Activated effector memory CD4-positive, alpha-beta T cell treated with Interleukin-2 at 50 U/mL for 16 hours (primary cell): Measurements from ENCODE around the gene REXO4.
A peak's percentile ranks its signal among the peaks of the same experiment; 100 is the strongest.
"Not testable (repeated sequence)": the region's sequence is repeated elsewhere in the genome, so short reads cannot be mapped to it uniquely, and the experiment has no call there.

Experiments
- DNase-seq: peaks from one replicate; pipeline ENCODE4 v3.0.0-alpha.2; 2020

Gene REXO4

GRCh38 chr9:133419005-133419404 is 1.2 kb upstream of the REXO4 start:
- DNase-seq: no peak

DNA sequence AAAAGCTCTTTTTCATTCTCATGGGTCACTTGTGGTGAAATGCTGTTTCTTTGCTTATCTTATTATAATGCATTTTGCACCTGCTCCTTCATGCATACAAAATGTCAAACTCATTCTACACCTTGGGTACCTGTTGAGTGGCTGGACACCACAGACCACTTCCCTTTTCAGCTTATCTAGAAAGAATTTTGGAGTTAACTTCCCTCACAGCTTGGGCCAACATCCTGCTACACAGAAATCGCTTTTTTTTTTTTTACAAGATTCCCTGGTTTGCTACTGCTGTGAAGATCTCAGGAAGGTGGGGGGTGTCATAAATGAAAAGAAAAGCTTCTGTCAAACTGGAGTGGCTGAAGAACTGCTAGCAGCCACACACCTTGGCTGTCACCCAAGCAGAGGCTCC is 2.6 kb downstream of the REXO4 start:
- no peak for DNase-seq

GRCh38 chr9:133408042-133408441 is 9.8 kb downstream of the REXO4 start:
- no peak for DNase-seq

DNA sequence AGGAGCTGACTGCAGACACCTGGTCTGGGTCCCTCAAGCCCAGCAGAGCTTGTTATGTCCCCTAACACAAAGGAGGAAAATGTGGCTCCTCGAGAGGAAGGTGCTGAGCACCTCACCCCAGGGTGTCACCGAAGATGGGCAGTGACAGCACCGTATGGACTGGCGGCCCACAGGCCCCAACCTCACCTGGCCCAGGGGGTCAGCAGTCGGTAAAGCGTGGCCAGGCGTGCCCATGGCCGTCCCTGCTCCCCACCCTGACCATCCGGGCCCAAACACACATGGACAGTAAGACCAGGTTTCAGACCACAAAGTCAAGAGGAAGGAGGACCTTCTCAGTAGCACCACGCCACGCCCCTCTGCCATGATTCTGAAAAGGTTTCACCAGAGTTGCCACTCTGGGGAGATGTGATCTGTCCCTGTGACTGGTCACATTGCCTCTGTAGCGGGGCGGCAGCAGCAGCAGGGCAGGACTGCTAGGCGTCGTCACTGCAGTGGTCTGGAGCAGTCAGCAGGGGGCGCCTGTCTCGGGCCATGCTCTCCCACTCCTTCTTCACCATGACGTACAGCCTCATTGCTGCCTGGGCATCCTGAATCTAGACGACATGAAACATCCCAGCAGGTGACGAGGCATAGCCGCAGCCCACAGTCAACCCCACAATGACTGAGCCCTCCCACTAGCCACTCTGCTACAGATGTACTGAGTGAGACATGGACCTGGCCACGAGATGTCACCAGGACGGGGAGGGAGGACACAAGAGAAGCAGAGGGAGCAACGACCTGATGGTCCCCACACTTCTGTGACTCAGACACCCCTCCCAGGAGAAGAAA is 11.1 kb downstream of the REXO4 start:
- DNase-seq: peak; percentile 65

DNA sequence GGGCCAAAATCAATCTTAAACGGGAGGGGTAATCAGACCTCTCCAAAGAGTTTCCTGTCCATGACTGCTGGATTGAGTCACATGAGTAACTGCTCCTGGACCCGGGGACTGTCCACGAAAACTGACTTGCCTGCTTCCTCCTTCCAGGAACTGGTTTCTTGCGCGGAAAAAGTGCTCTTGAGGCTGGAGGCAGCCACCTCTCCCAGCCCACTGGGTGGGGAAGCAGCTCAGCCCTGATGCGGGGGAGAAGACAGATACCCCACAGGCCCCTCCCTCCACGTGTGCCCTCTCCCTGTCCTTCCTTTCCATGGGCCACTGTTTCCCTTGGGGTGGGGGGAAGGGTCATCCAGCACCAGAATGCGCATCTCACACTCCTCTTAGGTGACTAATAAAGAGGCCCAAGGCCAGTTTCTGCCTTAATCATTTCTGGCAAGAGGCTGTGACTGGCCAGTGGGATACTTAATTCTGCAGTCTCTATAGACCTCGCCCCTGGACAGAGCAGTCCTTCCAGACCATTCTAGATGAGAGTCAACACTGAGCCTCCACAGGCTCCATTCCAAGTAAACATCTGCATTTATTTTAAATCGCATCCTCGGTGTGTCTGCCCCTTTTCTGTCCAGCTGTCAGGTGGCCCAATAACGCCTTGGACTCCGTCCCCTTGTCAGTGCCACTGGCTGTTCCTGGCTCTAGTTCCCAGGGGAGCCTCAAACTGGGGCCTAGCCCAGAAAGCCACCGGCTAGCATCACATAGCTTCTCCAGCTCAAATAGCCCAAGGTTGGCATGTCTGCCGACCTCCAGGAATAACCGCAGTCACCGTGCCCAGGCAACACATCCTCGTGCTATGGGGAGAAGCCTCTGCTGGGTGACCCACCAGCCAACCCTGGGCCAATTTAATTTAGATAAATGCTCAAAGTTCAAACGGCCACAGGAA is 12.0 kb downstream of the REXO4 start:
- no peak for DNase-seq

DNA sequence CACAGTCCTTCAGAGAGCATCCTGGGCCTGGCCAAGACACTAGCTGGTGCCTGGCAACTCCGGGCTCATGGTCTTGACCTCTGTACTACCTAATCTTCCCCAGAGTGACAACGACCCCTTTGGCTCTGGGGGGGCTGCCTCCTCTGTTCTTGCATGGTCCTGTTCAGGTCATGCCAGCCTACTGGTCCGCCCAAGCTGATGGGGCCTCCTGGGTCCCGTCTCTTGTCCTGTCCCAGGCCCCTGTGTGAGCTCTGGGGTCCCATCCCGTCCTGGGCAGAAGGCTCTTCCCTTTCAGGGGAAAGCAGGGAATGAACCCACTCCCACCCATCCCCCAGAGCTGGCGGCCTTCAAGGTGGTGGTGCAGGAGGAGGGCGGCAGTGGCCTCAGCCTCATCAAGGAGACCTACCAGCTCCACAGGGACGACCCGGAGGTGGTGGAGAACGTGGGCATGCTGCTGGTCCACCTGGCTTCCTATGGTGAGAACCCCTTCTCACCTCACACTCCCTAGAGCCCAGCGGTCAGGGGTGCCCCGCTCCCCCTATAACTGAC is 13.3 kb downstream of the REXO4 start:
- no peak for DNase-seq

DNA sequence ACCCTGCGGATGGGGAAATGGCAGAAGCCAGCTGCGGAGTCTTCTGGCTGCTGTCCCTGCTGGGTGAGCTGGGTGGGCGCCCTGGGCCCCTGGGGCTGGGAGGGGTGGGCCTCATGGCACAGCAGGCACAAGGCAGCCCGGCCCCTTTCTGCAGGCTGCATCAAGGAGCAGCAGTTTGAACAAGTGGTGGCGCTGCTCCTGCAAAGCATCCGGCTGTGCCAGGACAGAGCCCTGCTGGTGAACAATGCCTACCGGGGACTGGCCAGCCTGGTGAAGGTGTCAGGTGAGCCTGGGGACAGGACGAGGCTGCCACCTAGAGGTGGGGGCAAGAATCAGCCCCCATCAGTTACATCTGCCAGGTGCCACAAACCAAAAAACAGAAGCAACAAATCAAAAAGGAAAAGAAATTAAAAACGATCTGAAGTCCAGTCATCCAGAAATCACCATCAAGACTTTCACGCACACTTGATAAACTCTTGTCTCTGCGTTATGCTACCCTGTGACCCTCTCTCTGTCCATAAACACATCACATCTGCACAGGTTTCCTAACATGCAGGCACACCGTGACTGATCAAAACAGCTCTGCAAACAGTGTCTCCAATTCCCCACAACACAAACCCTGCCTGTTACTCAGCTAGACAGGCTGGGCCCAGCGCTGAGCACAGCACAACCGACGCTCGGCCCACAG is 13.9 kb downstream of the REXO4 start:
- peak; percentile 37 for DNase-seq

- DNase-seq: no peak
Measured at GRCh38 chr9:133402689-133403088, 15.1 kb downstream of the REXO4 start.

- no peak for DNase-seq
Measured at GRCh38 chr9:133401588-133401987, 16.2 kb downstream of the REXO4 start.

- DNase-seq: no peak
Measured at GRCh38 chr9:133400292-133400691, 17.5 kb downstream of the REXO4 start.

GRCh38 chr9:133397895-133398294 is 19.9 kb downstream of the REXO4 start:
- DNase-seq: no peak

GRCh38 chr9:133397370-133397769 is 20.4 kb downstream of the REXO4 start:
- DNase-seq: no peak

DNA sequence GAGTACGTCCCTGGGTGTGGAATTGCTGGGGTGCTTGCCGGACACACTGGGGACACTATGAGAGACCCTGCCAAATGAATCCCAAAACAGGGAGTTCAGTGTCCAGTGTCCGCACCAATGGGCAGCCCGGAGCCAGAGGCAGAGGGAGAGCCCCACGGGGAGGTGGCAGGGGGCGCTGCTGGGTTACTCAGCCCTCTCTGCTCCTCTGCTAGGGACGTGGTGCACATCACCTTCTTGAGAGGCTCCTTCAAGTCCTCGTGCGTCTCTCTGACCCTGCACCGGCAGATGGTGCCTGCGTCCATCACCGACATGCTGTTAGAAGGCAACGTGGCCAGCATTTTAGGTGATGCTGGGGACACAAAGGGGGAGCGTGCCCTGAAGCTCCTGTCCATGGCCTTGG is 20.9 kb downstream of the REXO4 start:
- no peak for DNase-seq

DNA sequence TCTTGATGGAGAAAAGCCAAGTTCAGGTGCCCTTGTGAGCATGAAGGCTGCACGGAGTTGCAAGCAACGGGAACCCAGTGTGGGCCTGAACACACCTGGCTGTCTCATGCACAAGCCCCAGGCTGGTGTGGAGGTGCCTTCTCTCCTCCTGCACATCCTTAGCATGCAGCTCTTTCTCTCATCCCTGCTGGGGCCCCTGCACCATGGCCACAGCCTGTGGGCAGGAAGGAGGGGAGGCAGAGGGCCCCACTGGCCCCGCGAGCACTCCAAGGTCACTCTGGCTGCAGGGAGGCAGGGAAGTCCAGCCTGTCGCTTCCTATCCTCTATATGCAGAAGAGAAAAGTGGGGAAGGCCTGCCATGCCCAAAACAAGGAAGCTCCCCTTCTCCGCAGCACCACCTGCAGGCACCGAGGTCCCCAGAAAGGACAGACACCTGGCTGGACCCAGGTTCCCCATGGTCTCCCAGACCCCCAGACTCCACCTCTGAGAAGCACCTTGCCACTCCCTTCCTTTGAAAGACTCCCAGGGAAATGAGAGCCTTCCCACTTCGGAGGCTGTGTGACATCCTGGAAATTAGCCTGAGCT is 23.0 kb downstream of the REXO4 start:
- DNase-seq: no peak

GRCh38 chr9:133393399-133393798 is 24.4 kb downstream of the REXO4 start:
- no peak for DNase-seq

DNA sequence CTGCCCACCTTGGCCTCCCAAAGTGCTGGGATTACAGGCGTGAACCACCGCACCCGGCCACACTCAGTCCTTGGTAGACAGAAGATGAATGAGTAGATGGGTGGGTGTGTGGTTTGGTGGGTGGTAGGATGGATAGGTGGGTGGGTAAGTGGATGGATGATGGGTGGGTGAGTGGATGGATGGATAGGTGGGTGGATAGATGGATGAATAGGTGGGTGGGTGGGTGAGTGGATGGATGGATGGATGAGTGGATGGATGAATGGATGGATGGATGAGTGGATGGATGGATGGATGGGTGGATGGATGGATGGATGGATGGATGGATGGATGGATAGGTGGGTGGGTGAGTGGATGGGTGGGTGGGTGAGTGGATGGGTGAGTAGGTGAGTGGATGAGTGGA is 25.5 kb downstream of the REXO4 start:
- DNase-seq: not testable (repeated sequence)

GRCh38 chr9:133391449-133391848 is 26.4 kb downstream of the REXO4 start:
- DNase-seq: not testable (repeated sequence)

GRCh38 chr9:133390713-133391112 is 27.1 kb downstream of the REXO4 start:
- no peak for DNase-seq

DNA sequence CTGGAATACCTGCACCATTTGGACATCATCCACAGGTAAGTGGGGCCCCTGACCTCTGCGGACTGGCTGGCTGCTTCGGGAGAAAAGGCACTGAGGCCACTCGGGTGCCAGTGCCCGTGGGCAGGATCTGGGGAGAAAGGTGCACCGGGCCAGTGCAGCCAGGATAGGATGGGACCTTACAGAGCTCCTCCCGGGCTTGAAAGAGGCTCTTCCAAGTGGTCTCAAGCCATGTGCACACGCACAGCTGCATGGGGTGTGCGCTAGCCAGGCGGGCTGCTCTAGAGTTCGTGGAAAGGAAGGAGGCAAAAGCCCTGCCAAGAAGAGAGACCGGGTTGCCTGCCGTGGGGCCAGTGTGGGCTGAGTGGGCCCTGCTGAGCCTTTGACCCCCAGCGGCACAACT is 28.2 kb downstream of the REXO4 start:
- DNase-seq: no peak

- DNase-seq: no peak
Measured at GRCh38 chr9:133389025-133389557, 28.7 kb downstream of the REXO4 start.

DNA sequence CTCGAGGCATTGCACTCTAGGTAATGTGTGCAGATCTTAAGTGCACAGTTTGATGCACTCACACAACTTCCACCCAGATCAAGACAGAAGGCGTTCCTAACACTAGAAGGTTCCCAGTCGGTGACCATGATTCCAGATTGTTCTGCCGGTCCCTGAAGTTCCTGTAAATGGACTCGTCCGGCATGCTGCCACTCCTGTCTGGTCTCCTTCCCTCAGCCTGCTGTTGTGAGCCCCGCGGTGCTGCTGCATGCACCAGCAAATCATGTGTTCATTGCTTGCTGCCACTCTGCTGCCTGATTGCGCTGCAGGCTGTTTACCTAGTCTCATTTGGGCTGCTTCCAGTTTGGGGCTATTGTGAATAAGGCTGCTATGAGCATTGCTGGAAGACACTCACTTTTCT is 30.1 kb downstream of the REXO4 start:
- no peak for DNase-seq

DNA sequence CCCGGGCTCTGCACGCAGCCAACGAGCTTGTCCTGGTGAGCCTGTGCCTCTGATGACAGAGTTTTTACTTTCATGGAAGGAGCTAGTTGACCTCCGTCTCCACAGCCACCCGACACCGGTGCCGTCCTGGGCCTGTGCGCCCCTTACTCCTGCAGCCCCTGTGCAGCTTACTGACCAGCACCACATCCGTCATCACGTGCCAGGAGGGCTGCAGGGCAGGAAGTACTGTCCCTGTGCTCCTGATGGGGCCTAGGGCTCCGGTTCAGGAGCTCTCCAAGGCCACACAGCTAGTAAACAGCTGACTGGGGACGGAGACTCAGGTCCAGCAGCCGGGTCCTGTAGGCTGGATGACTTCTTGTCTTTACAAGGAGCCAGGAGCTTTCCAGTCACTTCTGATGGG is 31.5 kb downstream of the REXO4 start:
- no peak for DNase-seq
